ENCODE data around the gene STK11IP. TPM values are rescaled to one million over a fixed set of nuclear protein-coding genes. Genes with fewer than 3 reads are reported as not detected.
A peak's percentile ranks its signal among the peaks of the same experiment; 100 is the strongest.

Gene STK11IP
- total and polyA plus RNA-seq, 2 of the 13 experiments (the other 11 are each of a cell fraction or from before 2014, with no cell fraction given), result 12.8 to 24.0 TPM

GRCh38 chr2:219576505-219577388, 20.9 kb upstream of the STK11IP start (continued):
- TF ChIP-seq ZBTB49 (CRISPR knock-in tag; IDR thresholded peaks at IDR 0.05; ENCODE audit: borderline replicate concordance) (no peak), SNRNP70 (IDR thresholded peaks at IDR 0.05; ENCODE audit: low read depth, low read length) (no peak), ZNF207 (IDR thresholded peaks at IDR 0.05; ENCODE audit: borderline replicate concordance) (no peak), ZNF552 (CRISPR knock-in tag; IDR thresholded peaks at IDR 0.05; ENCODE audit: borderline replicate concordance) (peak; percentile 93; the same call in 1 of the 2 replicates), PCBP2 (optimal IDR thresholded peaks at IDR 0.05; ENCODE audit: low read depth, low read length, poor library complexity, severe bottlenecking) (no peak), ZNF691 (CRISPR knock-in tag; IDR thresholded peaks at IDR 0.05; ENCODE audit: borderline replicate concordance, low read depth) (peak; percentile 97), ERF (CRISPR knock-in tag; IDR thresholded peaks at IDR 0.05) (peak; percentile 93), ZBTB4 (CRISPR knock-in tag; IDR thresholded peaks at IDR 0.05; ENCODE audit: borderline replicate concordance) (peak; percentile 58; the same call in 1 of the 2 replicates), MYNN (CRISPR knock-in tag; IDR thresholded peaks at IDR 0.05; ENCODE audit: low read depth) (peak; percentile 67; the same call in 1 of the 2 replicates), ZNF142 (CRISPR knock-in tag; IDR thresholded peaks at IDR 0.05) (no peak), PBX2 (CRISPR knock-in tag; IDR thresholded peaks at IDR 0.05) (peak; percentile 35; the same call in 1 of the 2 replicates)

Data from HepG2 (cell line).